GM12878 (cell line): ENCODE data around the gene KIRREL3. TPM values are rescaled to one million over a fixed set of nuclear protein-coding genes. Genes with fewer than 3 reads are reported as not detected.

Experiments used
- ATAC-seq: fragments of 200-7000 bp; cut with Tn5 transposase; 3 replicates; pipeline ENCODE4 v1.9.1; 2020; ENCODE audit warnings: mild to moderate bottlenecking, moderate library complexity
- BruUV-seq: library from RNA; stranded (reverse); fragments of 400-500 nt; replicated peaks from 2 replicates; lab custom pipeline; 2021; lab: Mats Ljungman, UMichigan
- CTCF ChIA-PET: fragments of 300-600 bp; sonication (Branson Sonifier 250); formaldehyde crosslinking; extraction: SDS; loops from one replicate; lab custom pipeline; 2021; ENCODE audit warnings: inconsistent platforms; lab: Yijun Ruan, JAX
- POLR2A ChIA-PET: fragments of 350-600 bp; formaldehyde crosslinking; extraction: SDS; loops from one replicate; lab custom pipeline; 2021; ENCODE audit warnings: inconsistent platforms; lab: Charles Lee
- RAD21 ChIA-PET: fragments of 300-600 bp; sonication (Branson Sonifier 250); formaldehyde crosslinking; loops from one replicate; lab custom pipeline; 2023; ENCODE audit warnings: antibody characterized with exemption; ENCODE audit not compliant: unreplicated experiment; lab: Charles Lee
- SMC1A ChIA-PET: fragments of 300-600 bp; sonication (Branson Sonifier 250); formaldehyde crosslinking; loops from one replicate; lab custom pipeline; 2023; ENCODE audit not compliant: unreplicated experiment, uncharacterized antibody; lab: Charles Lee
- DNase-seq: peaks from one replicate; pipeline ENCODE4 v3.0.0-alpha.2; 2011; ENCODE audit warnings: low read depth, low spot score
- FAIRE-seq: peaks from 3 replicates; lab custom pipeline; 2011; peaks lifted over from hg19 to GRCh38; lab: Jason Lieb, UNC
- H2AFZ ChIP-seq: 2 replicates; pipeline ENCODE4 v1.6.0; 2011; ENCODE audit warnings: low read depth, low read length, control low read depth; ENCODE audit not compliant: control insufficient read depth
- H3K27ac ChIP-seq: 2 replicates; pipeline ENCODE4 v1.5.1; 2011; ENCODE audit warnings: control low read depth; ENCODE audit not compliant: control insufficient read depth, insufficient read depth
- H3K27me3 ChIP-seq, 2 experiments: replicated peaks in 1 of 2; 2 replicates each; pipeline versions ENCODE4 v1.6.0 to v1.6.1; 2011; ENCODE audit warnings: low read length in 1 of 2; ENCODE audit not compliant: control insufficient read depth in 2 of 2, insufficient read depth in 2 of 2
- H3K36me3 ChIP-seq, 2 experiments: 2 replicates each; pipeline ENCODE4 v1.5.1; 2011; ENCODE audit warnings: low read length in 1 of 2; ENCODE audit not compliant: control insufficient read depth in 2 of 2, insufficient read depth in 2 of 2
- H3K4me1 ChIP-seq: 2 replicates; pipeline ENCODE4 v1.6.1; 2011; ENCODE audit warnings: mild to moderate bottlenecking, low read length, moderate library complexity, mixed read lengths; ENCODE audit not compliant: control insufficient read depth, insufficient read depth
- H3K4me2 ChIP-seq: 2 replicates; pipeline ENCODE4 v1.6.0; 2011; ENCODE audit warnings: control low read depth; ENCODE audit not compliant: control insufficient read depth, insufficient read depth
- H3K4me3 ChIP-seq: fragments of 200-600 bp; sonication (generic); 2 replicates; pipeline ENCODE4 v1.5.1; 2016
- H3K79me2 ChIP-seq: 2 replicates; pipeline ENCODE4 v1.6.0; 2011; ENCODE audit warnings: low read length; ENCODE audit not compliant: control insufficient read depth, insufficient read depth
- H3K9ac ChIP-seq: 2 replicates; pipeline ENCODE4 v1.8.0; 2011; ENCODE audit warnings: low read length, control low read depth, mixed read lengths; ENCODE audit not compliant: control insufficient read depth, insufficient read depth
- H3K9me3 ChIP-seq: replicated peaks from 3 replicates; pipeline ENCODE4 v1.5.1; 2011; ENCODE audit warnings: mild to moderate bottlenecking, low read length; ENCODE audit not compliant: control insufficient read depth, insufficient read depth
- H4K20me1 ChIP-seq: 2 replicates; pipeline ENCODE4 v1.6.0; 2011; ENCODE audit not compliant: control insufficient read depth, insufficient read depth
- BACH1 ChIP-seq: fragments of 450-650 bp; IDR thresholded peaks from 2 replicates; pipeline ENCODE4 v1.6.1; 2017; ENCODE audit warnings: mild to moderate bottlenecking, borderline replicate concordance
- CEBPB ChIP-seq, 2 experiments: fragments of 150-350 bp in 1 of 2; IDR thresholded peaks; 2 replicates each; pipeline ENCODE4 v1.6.1; 2012 to 2014; ENCODE audit warnings: low read depth in 2 of 2, low read length in 2 of 2, borderline replicate concordance in 1 of 2, inconsistent platforms in 1 of 2
- DPF2 ChIP-seq: fragments of 450-650 bp; IDR thresholded peaks from 2 replicates; pipeline ENCODE4 v1.6.1; 2017; ENCODE audit warnings: mild to moderate bottlenecking
- NFYB ChIP-seq: IDR thresholded peaks from 2 replicates; pipeline ENCODE4 v1.6.1; 2011; ENCODE audit warnings: low read depth, mild to moderate bottlenecking, low read length, improper control_type of control experiment, moderate library complexity; ENCODE audit not compliant: insufficient read depth
- PBX3 ChIP-seq: IDR thresholded peaks from 2 replicates; pipeline ENCODE4 v1.6.1; 2011; ENCODE audit warnings: mild to moderate bottlenecking, low read depth, low read length, moderate library complexity; ENCODE audit not compliant: insufficient replicate concordance
- RBBP5 ChIP-seq: fragments of 200-600 bp; sonication (generic); conservative IDR thresholded peaks from 2 replicates; pipeline ENCODE4 v1.6.1; 2016
- SKIL ChIP-seq: fragments of 450-650 bp; IDR thresholded peaks from 2 replicates; pipeline ENCODE4 v1.6.1; 2017; ENCODE audit warnings: mild to moderate bottlenecking, low read depth, inconsistent platforms; ENCODE audit not compliant: poor library complexity, severe bottlenecking
- YBX1 ChIP-seq: fragments of 450-650 bp; IDR thresholded peaks from 2 replicates; pipeline ENCODE4 v1.6.1; 2016; ENCODE audit warnings: antibody characterized with exemption
- ZNF592 ChIP-seq: fragments of 450-650 bp; IDR thresholded peaks from 2 replicates; pipeline ENCODE4 v1.6.1; 2017; ENCODE audit warnings: mild to moderate bottlenecking, moderate library complexity
- WGBS: methylation state at CpG from one replicate; pipeline ENCODE4 v1.1.6; 2016; ENCODE audit warnings: low lambda C conversion rate; ENCODE audit not compliant: insufficient replicate concordance, insufficient coverage; ENCODE audit errors: missing lambda C conversion rate; 5-methylcytosine and 5-hydroxymethylcytosine counted together
- in situ Hi-C: fragments of 300-500 bp; cut with MboI; formaldehyde crosslinking; loops from 9 replicates; pipeline ENCODE4 v1.14.3; 2018; ENCODE audit warnings: mixed read lengths
- intact Hi-C: fragments of 100-400 bp; cut with micrococcal nuclease; formaldehyde crosslinking; loops from one replicate; pipeline ENCODE4 v1.14.2; 2022; ENCODE audit not compliant: unreplicated experiment
- polyA plus RNA-seq, 11 experiments: library from polyadenylated mRNA; depleted of rRNA in 4 of 11; unstranded in 6 of 11; stranded (reverse) in 5 of 11; fragments of >200 nt; fragmentation: Nextera tagmentation in 4 of 11; fragmentation: Illumina TruSeq in 1 of 11; extraction: Ambion mirVana in 4 of 11; extraction: Trizol in 1 of 11; gene quantifications; 1 replicate in 1 of 11; 2 replicates in 10 of 11; pipeline versions ENCODE4 v1.2.1 to v1.2.3, GENCODE V29; 2011 to 2016; ENCODE audit warnings: inconsistent platforms in 2 of 11, missing spikeins in 2 of 11, low read depth in 1 of 11
- total RNA-seq, 4 experiments: library from RNA; depleted of rRNA in 3 of 4; stranded (reverse); fragments of >200 nt in 3 of 4; fragmentation: Illumina TruSeq in 1 of 4; extraction: Trizol in 1 of 4; gene quantifications; 2 replicates each; pipeline versions ENCODE4 v1.2.1 to v1.2.3, GENCODE V29; 2013 to 2021

KIRREL3 gene
- total and polyA plus RNA-seq, 10 of the 15 experiments (the other 5 are each of a cell fraction or from before 2014, with no cell fraction given) = under 0.01 TPM; not detected in 9

- ChIA-PET CTCF (interaction anchor here (1.0 kb wide), 1 partner anchor 26 kb away, joined by 4 read pairs; no protein-coding TSS in a partner anchor), RAD21 (no interaction called here), SMC1A (interaction anchor here (1.0 to 1.5 kb wide), 3 partner anchors 13 to 81 kb away, joined by 3 read pairs; no protein-coding TSS in a partner anchor), POLR2A (no interaction called here)
- BruUV-seq = no TSS peak
- TF ChIP-seq PBX3 = no peak
- TF ChIP-seq DPF2 = no peak
- no peak for TF ChIP-seq CEBPB (IDR thresholded peaks at IDR 0.05; ENCODE audit: borderline replicate concordance in 1 of 2, low read depth in 2 of 2, low read length in 2 of 2)
- no peak for TF ChIP-seq SKIL
- no peak for TF ChIP-seq YBX1
- TF ChIP-seq RBBP5 = no peak
- TF ChIP-seq BACH1 = no peak
- TF ChIP-seq NFYB = no peak
- no peak for TF ChIP-seq ZNF592
- Histone ChIP-seq H3K27ac (no peak overlapping the region), H3K36me3 (no peaks in the 10 kb centered on the region), H3K4me3 (no peak overlapping the region), H4K20me1 (no peaks in the 10 kb centered on the region), H3K4me1 (peaks cover 14% of the 10 kb centered on the region), H3K79me2 (no peaks in the 10 kb centered on the region), H3K27me3 (no peaks in the 10 kb centered on the region), H3K9me3 (no peaks in the 10 kb centered on the region), H3K9ac (no peak overlapping the region), H3K4me2 (no peak overlapping the region), H2AFZ (no peak overlapping the region)
- intact Hi-C loops = no loop called here
- in situ Hi-C loops = no loop called here
- DNase-seq (no peak), FAIRE-seq (no peak), ATAC-seq (no peak)
- 2% methylated on average over 4 of the region's 4 CpGs for WGBS
Measured at GRCh38 chr11:126742582-126742981, 258.0 kb downstream of the KIRREL3 start.
